PFSK-1 (cell line): Measurements from ENCODE around the gene NAA50.

Experiments
- POLR2AphosphoS5 ChIP-seq: IDR thresholded peaks from 2 replicates; pipeline ENCODE4 v1.6.1; 2012; ENCODE audit warnings: low read depth, mild to moderate bottlenecking, control low read depth, low read length, moderate library complexity
- TAF1 ChIP-seq: IDR thresholded peaks from 2 replicates; pipeline ENCODE4 v1.6.1; 2012; ENCODE audit warnings: low read length, control low read depth, borderline replicate concordance; ENCODE audit not compliant: insufficient read depth

GRCh38 chr3:113695786-113696645, 50.0 kb downstream of the NAA50 start, which contains the start of gene USF3:
- TF ChIP-seq TAF1 (no peak), POLR2AphosphoS5 (no peak; the same call in 1 of the 2 replicates)
